CD4-positive, alpha-beta T cell treated with Interleukin-15 for 4 hours (primary cell): ENCODE results near the gene ASB18.
"Not testable (repeated sequence)": the region's sequence is repeated elsewhere in the genome, so short reads cannot be mapped to it uniquely, and the experiment has no call there.

Experiments
- DNase-seq: peaks from one replicate; pipeline ENCODE4 v3.0.0-alpha.2; 2020; ENCODE audit warnings: low spot score

ASB18 gene

DNA sequence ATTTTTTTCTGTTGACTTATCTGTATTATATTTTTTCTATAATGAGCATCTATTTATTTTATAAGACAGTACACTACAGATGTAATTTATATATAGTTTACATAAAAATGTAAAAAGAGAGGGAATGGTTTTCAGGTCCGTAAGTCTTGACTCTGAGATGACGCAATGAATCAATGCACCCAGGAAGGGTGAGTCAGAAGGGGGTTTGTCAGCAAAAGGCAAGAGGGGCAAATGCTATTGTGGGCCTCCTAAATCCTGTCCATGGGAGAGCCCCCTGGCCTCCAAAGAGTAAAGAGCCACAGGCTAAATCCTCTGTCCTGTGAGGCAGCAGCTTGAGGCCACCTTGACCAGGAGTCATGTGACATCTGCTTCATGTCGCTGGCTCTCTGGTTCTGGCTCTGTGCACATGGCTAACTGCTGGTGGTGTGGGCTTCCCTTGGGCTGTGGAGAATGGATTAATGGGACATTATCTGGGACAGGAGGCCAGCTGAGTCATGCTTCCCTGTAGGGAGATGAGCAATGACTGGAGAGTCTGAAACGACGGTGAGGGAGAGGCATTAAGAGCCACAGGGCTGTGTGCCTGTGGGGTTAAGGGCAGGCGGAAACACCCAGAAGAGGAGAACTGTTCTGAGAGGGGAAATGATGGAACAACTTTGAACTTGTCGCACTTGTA is 22.8 kb upstream of the ASB18 start:
- no peak for DNase-seq

DNA sequence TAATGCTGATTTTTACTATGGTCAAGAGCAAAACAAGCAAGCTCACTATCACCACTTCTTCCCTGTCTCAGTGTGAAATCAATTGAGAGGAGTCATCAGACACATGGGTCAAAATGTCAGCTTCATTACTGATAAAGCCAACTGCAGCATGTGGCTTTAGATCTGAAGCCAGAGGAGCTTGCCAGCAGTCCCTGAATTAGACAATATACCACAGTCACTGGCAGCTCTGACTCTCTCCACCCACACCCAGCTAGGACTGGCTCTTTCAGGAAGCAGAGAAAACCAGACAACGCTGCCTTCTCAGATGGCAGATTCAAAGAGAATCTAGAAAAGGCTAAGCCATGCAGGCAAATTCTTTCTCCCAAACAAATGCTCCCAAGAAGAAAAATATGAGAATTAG is 20.0 kb upstream of the ASB18 start:
- DNase-seq, result no peak

DNA sequence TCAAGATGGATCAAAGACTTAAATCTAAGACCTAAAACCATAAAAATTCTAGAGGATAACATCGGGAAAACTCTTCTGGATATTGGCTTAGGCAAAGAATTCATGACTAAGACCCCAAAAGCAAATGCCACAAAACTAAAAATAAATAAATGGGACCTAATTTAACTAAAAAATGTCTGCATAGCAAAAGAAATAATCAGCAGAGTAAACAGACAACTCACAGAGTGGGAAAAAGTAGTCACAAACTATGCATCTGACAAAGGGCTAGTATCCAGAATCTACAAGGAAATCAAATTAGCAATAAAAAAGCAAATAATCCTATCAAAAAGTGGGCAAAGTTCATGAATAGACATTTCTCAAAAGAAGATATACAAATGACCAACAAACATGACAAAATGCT is 18.2 kb upstream of the ASB18 start:
- no peak for DNase-seq

DNA sequence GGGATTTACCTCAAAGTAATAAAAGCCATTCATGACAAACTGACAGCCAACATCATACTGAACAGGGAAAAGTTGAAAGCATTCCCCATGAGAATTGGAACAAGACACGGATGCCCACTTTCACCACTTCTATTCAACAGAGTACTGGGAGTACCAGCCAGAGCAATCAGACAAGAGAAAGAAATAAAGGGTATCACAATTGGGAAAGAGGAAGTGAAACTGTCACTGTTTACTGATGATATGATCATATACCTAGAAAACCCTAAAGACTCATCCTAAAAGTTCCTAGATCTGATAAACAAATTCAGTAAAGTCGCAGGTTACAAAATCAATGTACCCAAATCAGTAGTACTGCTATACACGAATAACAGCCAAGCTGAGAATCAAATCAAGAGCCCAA is 17.2 kb upstream of the ASB18 start:
- DNase-seq, result no peak

DNA sequence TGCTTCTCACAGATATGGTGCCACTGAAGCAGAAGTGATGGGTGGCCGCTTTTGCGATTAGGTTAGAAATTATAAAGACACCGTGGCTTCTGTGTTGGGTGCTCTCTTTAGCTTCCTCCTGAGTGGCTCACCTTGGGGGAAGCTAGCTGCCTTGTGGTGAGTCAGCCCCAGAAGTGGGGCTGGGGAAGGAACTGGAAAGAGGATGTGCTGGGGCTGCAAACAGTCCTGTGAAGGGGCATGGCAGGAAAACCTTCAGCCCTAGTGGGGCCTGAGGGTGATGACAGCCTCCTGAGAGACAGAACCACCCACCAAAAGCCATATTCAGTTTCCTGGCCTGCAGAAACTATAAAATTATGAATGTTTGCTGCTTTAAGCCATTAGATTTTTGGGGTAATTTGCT is 8.9 kb upstream of the ASB18 start:
- no peak for DNase-seq

DNA sequence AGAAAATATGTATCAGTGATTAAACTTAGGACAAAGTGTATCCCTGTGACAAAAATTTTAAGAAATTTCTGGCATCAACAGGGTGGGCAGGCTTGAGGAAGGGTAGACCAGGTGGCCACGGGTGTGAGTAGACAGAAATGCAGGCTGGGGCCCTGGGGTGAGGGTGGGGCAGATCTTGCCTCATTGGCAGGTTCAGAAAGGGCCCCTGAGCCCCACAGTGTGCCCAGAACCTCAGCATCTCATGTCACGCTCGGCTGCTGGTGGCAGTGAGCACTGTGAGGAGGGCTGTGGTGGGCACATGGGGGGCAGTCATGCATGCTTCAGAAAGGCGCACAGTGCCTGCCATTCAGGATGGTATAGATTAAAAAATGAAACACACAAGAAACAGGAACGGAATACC is 7.6 kb upstream of the ASB18 start:
- DNase-seq, result no peak

DNA sequence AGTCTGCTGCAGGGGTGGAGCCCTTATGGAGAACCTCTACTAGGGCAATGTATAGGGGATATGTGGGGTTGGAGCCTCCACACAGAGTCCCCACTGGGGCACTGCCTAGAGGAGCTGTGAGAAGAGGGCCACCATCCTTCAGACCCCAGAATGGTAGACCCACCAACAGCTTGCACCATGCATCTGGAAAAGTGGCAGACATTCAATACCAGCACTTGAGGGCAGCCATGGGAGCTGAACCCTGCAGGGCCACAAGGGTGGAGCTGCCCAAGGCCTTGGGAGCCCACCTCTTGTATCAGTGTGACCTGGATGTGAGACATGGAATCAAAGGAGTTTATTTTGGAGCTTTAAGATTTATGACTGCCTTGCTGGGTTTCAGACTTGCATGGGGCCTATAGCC is 5.7 kb upstream of the ASB18 start:
- DNase-seq, result not testable (repeated sequence)

DNA sequence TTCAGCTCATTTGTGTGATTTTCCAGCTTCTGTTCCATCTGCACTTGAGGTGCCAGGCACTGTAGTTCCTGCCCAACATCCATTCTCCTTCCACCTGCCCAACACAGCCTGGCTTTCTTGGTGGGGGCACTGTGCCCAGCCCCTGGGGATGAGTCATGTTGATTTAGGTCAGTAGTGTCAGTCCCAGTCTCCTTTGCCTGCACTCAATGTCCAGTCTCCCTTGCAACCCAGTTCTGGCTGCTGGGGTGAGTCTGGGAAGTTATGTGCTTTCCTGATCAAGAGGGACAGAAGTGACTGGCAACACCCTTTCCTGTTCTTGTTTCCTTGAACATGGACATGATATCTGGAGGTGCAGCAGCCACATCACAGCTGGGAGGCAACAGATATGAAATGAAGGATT is 1.5 kb upstream of the ASB18 start:
- DNase-seq, result no peak

DNA sequence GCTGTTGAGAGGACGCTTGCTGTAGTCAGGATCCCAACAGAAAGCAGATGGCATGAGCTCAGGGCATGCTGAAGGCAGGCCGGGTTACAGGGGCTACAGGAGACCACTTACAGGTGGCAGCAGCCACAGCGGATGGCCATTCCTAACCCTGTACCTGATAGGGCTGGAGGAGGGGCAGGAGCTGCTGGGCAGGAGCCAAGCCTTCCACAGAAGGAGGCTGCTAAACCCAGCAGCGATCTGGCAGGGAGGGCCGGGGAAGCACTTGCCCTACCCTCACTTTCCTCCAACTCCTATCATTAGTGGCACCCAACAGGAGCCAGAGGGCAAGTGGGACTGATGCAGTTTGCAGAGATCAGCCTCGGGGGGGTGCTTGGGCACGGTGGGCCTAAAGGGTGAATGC is 2.0 kb downstream of the ASB18 start:
- DNase-seq, result no peak

DNA sequence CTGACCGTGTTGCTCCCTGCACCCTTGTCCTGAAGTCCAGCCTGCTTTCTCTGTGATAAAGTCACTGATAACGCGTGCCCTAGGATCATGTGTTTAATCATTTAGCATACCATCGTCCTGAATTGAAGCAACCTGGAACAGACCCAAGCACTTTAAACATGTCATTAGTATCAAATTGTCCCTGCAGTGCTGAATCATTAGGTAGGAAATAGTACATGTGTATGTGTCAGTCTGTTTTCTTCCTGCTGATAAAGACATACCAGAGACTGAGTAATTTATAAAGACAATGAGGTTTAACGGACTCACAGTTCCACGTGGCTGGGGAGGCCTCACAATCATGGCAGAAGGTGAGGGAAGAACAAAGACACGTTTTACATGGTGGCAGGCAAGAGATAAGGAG is 2.8 kb downstream of the ASB18 start:
- no peak for DNase-seq

DNA sequence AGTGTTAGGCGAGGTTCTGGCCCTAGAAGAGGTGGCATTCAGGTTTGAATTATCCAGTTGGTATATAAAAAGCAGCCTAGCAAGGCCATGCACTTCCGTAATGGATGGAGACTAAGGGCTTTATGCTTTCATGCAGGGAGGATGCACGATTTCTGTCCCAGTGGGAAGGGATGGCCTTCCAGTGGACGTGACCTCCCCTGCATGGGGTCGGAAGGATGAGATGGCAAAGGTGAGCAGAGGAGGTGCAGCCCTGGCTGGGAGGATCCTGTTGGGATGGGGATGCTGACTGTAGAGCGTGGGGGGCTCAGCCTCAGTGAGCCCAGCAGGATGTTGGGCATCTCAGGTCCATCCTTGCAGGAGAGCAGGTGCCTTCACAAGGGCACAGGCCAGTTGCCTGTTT is 4.8 kb downstream of the ASB18 start:
- no peak for DNase-seq

DNA sequence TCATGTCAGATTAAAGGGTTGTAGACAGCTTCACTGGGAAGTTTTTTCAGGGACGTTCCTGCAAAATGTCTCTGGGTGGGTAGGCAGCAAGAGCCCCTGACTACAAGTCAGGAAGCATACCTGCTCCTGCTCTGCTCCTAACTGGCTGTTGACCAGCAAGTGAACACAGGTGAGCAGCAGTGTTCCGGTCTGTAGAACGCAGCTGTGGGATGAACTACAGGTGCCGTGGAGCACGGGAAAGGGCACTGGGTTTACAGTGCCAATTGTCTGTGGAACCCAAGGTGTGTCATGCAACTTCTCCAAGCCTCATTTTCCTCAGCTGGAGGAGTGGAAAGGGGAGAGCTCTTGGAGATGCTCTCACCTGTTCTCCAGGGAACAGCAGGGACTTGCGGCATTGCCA is 6.6 kb downstream of the ASB18 start:
- no peak for DNase-seq

DNA sequence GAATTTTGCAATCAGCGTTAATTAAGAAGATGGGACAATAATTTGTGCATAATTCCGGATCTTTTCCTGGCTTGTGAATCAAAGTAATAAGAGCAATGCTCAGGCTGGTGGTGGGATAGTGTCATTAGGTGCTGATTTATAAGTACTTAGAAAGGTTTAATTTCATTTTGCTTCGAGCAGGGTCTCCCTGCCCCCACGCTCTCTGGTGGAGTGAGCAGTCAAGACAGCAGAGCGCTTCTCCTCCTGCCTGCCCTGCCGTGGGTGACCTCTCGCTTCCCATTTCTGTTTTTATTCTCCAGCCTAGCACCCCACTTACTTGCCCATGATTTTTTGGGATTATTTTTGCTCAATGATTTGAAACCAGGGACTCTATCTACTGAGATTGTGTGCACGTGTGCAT is 7.1 kb downstream of the ASB18 start:
- no peak for DNase-seq

DNA sequence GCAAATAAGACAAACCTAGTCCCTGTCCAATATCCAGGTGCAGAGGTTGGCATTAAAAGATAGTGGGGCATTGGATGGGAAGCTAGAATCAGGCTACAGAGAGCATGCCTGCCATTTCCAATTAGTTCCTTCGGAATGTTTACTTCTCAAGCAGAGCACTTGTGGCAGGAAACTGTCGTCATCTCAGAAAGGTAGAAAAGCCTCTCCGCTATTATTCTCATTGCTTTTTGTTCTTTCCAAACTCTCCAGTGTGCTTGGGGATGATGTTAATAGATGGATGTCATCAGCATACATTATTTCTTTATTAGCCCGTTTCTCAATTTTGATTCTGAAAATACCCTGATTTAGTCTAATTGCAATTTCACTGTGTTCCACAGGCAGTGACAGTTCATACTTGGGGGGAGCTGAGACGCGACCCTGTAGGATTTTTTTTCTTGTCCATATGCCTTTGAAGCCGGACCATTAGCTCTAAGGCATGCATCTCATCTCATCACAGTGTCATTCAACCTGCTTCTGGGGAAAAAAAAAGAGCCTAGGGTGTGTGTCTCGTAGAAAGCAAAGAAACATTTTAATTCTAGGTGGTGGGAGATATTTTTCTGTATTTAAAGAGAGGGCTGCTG is 7.7 kb downstream of the ASB18 start:
- no peak for DNase-seq

DNA sequence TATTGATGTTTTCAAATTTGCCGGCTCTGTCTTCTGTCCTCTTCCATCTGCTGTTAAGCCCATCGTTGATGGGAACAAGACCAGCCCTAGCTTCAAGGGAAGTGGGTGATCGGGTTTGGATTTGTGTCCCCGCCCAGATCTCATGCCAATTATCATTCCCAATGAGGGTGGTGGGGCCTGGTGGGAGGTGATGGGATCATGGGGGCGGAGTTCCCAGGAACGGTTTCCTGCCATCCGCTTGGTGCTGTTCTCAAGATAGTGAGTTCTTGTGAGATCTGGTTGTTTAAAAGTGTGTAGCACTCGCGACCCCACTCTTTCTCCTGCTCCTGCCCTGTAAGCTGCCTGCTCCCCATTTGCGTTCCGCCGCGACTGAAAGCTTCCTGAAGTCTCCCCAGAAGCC is 9.5 kb downstream of the ASB18 start:
- no peak for DNase-seq

DNA sequence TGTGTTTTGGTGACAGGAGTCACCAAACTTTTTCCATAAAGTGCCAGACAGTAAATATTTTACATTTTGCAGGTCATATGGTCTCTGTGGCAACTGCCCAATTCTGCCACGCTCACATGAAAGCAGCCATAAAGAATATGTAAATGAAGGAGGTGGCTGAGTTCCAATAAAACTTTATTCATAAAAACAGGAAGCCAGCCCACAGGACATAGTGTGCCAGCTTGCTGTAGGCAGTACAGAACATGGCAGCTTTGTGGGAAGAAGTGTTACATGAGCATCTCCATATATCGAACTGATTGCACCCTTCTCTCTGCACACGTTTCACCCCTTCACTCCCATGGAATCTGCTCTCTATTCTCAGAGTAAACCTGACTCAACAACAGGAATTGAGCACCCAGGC is 10.2 kb downstream of the ASB18 start:
- no peak for DNase-seq

DNA sequence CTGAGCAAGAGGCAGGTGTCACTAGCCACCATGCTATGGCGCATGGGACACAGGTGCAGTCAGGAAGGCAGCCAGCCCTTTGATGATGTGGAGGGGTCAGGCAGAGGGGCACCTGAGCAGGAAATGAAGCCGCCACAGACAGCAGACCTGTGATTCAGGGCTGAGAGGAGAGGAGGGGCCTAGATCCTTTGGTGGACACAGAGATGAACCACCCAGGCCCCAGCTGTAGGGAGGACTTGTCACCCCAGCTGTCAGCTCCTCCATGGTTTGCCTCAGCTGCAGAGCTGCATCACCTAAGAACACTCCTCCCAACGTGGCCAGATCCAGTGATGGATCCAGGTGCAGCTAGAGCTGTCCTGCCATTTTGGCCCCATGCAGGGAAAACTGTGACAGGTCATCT is 11.6 kb downstream of the ASB18 start:
- no peak for DNase-seq

DNA sequence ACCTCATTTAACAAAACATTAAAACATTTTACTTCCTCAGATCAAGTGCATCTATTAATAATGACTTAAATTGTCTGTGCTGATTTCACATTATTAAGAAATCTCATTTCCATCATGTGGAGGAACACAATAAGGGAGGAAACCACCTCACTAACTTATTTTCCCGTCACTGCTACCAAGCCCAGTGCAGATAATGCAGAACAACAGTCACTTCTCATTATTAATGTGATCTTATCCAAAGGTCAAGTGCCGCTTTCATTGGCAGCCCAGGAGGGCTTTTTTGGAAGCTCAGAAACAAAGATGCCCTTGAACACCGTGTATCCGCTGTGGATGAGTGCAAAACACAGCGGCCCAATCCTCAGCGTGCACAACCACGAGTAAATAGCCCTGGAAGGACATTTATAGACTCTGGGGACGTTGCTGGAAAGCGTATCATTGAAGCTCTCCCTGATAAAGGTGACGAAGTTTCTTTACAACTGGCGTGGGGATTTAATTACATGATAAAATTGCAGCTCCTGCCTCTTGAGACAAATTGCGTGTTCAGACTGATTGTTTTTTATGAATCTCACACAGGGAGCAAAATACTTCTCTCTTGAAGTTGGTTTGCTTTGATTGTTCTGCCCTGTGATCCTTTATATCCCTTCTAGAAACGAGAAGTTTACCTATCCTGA is 13.2 kb downstream of the ASB18 start:
- no peak for DNase-seq

DNA sequence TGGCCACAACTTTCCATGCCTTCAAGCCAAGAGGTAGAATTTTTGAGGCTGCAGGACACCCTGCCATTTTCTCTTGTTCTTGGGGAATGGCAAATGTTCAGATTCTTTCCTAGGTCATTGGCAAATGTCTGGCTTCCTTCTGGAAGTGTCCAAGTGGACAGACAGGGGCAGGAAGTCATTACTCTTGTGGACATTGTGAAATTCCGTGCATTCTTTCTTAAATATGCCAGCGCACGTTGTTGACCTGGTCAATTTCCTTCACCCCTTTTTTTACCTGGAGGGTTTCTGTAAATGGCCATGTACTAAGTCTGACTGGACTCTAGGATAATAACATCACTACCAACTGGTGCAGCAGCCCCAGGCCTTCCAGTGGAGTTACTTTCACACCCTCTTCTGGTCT is 13.9 kb downstream of the ASB18 start:
- no peak for DNase-seq

DNA sequence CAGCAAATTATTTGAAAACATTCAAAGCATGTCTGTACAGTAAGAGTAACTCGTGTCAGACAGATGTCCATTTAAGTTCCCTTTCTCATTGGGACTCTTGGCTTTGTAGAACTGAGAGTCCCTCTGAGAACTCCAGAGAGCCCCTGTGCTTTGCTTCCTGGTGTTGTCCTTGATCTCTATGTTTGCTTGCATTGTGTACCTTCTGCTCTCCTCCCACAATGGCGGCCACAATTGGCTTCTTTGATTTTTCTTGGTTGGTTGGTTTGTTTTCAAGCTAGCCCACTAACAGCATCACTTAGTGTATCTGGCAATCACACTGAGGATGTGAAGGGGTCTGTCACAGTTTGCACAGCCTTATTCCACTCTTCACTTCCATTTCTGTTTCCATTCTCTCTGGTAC is 15.1 kb downstream of the ASB18 start:
- no peak for DNase-seq

DNA sequence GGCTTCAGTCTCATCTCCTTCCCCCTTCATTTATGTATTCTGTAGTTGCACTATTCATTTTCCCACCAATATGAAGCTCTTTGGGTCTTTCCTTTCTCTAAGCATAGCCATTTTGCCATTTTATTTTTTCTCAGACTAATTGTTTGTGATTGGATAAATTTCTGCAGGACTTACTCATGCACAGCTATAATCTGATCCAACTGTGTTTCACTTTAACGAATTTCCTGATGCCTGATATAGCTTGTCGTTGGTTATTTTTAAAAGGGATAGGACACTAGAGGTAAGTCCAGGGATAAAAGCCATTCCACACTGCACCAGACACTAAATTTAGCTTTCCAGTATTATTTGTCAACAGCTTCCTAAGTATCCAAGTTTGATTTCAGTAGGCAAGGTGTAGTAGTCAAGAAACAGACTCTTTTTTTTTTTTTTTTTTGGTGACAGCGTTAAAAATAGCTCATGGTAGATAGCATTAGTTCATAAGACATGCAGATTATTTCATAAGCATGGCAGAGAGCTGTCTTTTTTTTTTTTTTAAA is 17.4 kb downstream of the ASB18 start:
- no peak for DNase-seq

DNA sequence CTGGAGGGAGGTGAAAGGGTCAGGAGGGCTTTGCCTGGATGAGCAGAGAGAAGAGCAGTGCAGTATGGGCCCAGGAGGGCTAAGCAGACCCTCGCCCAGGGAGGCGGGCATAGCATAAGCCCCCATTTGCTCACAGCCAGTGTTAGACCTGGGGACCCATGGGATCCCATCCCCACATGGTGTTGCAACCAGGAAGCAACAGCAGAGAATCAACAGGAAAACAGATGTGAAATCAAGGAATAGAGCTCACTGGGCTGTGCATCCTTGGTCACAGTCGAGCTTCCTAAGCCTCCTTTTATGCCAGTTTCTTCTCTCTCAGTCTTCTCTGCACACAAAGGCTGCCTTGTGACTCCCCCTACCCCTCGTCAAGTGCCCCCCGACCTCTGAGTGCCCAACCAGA is 19.9 kb downstream of the ASB18 start:
- no peak for DNase-seq

DNA sequence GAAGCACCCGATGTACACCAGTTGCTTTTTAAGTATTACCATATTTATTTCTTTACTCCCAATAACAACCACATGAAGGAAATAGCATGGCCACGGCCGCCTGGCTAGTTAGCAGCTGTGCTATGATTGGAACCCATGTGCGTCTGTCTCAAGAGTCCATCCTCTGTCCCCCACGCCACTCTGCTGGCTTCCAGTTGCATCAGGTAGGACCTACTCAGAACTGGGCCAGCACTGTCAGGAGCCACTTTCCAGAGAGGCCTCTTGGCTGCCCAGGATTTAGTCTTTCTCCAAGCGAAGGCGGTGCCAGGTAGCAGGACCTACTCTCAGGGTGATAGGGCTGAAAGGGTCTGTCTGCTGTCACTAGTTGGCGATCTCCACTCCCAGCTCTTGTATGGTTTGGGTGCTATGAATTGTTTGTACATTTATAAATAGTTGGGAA is 22.1 kb downstream of the ASB18 start:
- DNase-seq, result no peak
